Stimulated activated CD8-positive, alpha-beta memory T cell treated with anti-CD3 and anti-CD28 coated beads, Interleukin-7, amount 100 ng/mL, for 24 hours (primary cell): ENCODE results near the gene MST1R.

Experiments
- DNase-seq: peaks from one replicate; pipeline ENCODE4 v3.0.0-alpha.2; 2020; ENCODE audit warnings: low read depth

Gene MST1R

GRCh38 chr3:49839193-49839809 lies 64.4 kb downstream of the MST1R start:
- DNase-seq, result peak; percentile 59
